GM18526 (cell line): Measurements from ENCODE around the gene AP2B1.

Source experiments
- POLR2A ChIP-seq: IDR thresholded peaks from 3 replicates; pipeline ENCODE4 v1.6.1; 2011; ENCODE audit not compliant: insufficient read length; ENCODE audit errors: extremely low read depth

AP2B1 gene

DNA sequence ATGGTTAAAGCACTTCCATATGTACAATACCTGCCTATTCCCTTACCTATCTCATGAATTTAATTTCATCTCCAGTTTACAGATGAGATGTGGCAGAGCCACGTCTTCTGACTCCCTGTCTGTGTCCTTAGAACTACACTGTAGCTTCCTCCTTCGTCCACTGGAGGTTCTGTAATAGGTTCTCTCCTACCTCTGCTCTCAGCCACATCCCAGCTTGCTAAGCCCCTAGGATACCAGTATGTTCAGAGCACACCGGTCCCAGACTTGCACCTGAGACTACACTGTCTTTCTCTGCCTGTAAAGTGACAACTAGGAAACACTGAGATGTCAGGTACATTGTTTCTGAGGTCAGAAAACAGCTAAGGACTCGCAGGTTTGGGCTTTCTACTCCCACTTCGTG lies 140.5 kb downstream of the AP2B1 start:
- no peak for TF ChIP-seq POLR2A

DNA sequence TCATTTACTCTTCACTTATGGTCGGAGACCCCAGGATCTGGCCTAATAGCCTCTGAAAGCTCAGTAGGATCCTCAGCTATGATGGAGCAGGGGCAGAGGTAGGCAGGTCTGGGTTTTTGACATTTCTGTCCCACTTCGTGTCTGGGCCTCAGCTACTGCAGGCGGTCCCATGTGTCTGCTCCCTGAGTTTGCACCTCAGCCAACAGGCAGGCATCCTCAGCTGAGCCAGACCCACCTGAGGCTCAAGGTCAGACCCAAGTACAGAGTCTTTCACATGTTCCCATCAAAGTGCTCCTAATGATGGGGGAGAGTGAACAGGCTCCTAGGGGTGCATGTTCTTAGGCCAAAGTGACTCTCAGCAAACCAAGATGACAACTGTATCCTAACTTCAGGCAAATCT lies 141.4 kb downstream of the AP2B1 start:
- TF ChIP-seq POLR2A: no peak

DNA sequence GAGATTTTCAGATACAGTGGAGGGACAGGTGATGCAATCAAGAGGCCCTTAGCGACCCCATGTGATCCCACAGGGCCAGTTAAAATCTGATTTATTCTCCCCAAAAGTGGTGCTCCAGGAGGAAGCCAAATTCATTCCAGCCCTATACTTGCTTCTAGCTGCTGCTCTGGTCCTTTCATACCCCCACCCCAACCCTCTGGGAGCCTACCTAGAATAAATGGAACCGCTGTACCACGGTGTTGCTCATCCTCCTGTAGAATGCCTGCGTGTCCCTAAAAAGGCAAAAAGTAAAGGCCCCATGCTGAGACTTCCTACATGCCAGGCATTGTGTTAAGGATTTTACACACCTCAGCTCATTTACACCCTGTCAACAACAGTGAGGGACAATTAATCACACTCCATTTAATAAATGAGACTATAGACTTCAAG lies 142.3 kb downstream of the AP2B1 start:
- TF ChIP-seq POLR2A: no peak

DNA sequence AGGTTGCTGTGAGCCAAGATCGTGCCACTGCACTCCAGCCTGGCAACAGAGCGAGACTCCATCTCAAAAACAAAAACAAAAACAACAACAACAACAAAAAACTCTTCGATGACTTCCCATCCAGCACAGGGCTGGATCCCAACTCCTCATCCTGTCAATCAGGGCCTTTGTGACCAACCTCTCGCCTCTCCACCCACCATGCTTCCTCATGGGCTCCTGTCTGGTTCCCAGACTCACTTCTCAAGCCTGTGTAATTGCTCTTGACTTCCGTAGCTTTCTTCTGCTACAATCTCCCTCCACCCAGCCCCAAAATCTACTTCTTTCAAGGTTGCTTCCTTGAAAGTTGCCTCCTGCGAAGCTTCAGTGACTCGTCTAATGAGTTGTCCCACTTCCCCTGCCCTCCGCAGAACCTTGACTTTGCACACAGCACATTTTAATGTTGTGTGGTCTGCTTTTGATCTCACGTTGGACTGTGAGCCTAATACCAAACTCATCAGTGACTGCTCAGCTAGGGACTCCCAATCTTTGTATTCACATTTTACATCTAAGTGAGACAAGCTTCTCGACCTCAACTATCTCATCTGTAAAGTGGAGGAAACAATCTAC lies 143.4 kb downstream of the AP2B1 start:
- no peak for TF ChIP-seq POLR2A

DNA sequence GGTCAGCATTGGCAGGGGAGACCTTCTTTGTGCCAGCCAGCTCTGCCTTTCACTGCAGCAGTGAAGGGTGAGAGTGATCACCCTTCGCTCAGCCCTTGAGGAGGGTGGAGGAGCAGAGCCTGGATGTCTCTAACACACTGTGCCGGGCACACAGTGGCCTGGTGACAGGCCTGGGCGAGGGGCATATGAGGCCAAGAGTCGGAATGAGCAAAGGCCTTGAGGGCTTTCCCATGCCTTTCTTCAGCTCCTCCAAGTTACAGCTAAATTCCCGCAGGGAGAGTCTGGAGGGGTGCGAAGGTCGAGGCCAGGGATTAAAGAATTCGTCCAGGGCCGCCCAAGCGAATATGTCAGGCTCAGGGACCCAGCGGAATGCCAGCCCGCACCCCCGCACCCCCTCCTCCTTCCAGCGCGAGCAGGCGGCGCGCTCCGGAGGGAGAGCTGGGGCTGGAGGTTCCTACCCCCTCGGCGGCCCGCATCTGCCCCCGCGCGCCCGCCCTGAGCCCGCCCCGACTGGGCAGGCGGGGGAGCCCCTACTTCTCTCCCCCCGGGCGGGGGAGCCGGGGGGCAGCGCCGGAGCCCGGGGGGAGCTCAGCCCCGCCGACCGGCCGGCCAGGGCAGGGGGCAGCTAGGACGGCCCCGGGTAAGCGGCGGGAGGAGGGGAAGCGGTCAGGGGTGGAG lies 144.3 kb downstream of the AP2B1 start, which contains the start of gene RASL10B:
Gene RASL10B (plus strand): TSS at position 401 of the 678 bp plus-strand sequence. CDS start 3,546 bp downstream, outside the sequence.
- TF ChIP-seq POLR2A: no peak

DNA sequence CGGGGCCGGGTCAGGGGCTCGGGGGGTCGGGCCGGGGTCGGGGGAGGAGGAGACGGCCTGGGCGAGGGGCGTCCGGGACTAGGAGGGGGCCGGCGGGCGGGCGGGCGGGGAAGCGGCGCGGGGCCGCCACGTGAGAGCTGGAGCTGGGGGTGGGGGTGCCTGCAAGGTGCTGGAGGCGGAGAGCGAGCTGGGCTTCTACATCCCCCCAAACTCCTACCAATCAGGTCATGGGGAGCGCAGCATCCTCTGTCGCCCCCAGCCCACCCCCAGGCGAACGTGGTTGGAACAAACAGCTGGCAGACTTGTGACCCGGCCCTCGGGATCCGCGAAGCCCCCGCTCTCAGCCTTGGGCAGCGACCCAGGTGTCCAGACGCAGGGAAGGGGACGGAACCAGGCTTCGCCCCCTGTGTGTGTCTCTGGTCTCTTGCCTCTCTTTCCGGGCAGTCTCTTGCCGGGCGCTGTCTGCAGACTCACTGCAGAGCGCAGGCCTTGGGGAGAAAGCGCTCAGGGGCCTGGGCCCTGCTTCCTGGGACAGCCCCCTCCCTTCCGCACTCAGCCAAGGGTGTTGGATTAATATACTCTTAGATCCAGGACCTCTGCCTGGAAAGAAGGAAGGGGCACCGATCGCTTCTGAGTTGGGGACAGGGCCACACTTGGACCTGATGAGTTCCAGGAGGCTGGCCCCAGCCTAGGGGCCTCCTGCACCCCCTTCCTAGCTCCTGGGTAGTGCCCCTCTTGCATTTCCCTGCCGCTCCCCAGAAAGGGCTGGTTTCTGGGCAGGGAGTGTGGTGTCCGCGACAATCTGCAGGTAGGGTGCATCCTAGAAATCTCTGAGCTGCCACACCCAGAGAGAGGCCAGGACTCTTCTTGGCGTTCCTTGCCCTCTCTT lies 145.0 kb downstream of the AP2B1 start:
- no peak for TF ChIP-seq POLR2A

DNA sequence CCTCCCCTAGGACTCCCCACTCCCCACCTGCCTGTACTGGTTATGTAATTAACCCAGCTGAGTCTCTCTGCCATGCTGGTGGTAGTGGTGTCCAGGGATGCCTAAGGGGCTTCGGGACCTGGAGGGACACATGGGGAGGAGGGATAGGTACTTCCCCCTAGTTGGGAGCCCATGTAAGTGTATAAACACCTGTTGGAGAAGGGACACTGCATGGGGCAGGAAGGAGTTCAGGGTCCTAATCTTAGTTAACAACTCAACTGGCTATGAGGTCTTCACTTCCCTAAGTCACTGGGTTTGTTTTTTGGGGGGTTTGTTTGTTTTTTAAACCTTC lies 145.6 kb downstream of the AP2B1 start:
- TF ChIP-seq POLR2A: no peak

DNA sequence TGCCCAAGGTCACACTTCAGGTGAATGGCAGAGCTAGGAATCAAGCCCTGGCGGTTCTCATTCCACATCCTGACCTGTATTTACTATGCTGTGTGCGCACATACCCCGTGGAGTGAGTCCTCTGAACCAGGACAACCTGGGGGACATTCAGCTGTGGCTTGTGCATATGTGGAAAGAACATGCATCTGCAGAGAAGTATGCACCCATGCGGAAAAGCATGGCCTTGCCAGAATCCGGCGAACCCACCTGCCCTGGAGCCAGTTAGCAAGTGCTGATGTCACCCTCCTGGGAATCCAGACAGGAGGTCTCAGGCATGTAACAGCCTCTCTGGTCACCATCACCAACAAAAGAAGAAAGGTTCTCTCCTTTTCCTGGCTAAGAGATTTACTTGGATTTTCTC lies 146.2 kb downstream of the AP2B1 start:
- no peak for TF ChIP-seq POLR2A

DNA sequence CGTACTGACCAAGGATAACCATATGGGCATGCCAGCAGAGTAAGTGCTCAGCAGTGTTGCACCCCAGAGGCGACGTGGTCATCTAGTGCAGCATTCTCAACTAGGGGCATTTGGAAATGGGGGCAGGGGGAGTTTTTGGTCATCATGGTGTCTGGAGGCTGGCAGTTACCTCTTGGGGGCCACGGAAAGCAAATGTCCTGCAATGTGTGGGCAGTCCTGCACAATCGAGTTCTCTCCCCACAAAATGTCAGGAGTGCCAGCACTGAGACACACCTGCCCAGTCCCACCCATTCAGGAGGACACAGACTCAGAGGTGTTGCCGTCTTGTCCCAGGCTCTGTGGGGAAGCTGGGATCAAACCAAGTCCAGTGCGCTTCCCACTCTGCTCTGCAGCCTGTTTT lies 147.3 kb downstream of the AP2B1 start:
- no peak for TF ChIP-seq POLR2A

DNA sequence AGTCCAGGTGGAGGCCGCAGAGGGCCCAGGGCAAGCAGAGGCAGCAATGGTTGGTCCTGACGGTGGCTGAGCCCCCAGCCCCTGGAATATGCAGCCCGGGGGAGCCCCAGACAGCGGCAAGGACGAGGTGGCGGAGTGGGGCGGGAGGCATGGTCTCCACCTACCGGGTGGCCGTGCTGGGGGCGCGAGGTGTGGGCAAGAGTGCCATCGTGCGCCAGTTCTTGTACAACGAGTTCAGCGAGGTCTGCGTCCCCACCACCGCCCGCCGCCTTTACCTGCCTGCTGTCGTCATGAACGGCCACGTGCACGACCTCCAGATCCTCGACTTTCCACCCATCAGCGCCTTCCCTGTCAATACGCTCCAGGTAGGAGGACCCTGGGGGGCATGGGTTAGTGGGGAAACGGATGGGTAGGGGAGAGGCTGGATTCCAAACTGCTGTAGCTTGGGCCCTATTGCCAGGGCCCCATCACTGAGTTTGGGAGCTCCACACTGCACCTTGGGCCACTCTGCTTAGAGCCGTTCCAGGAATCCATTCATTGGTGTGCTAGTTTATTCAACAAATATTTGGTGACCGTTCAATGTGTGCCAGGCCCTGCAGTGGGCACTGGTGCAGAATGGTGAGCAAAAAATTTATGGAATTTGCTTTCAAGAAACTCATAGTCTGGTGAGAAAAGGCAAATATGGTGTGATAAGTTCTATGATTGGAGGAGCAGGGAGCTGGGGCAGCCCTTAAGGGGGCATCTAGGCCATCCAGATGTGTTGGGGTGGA lies 148.1 kb downstream of the AP2B1 start:
- TF ChIP-seq POLR2A: no peak

DNA sequence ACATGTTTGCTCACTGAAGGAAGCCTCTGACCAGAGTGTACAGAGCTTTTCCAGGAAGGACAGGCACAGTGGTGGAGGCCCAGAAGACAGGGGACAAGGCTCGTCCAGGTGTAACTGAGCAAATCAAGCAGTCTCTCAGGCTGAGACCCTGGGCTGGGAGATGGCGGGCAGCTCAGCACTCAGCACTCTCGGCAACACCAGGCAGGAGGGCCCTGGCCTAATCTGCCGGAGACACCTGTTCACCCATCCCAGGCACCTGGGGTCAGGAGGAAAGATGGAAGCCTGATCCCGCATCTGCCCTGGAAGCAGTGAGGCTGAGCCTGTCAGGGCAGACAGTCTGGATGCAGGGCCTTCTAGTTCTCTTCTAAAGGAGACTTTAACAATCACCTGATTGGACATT lies 149.1 kb downstream of the AP2B1 start:
- TF ChIP-seq POLR2A: no peak

DNA sequence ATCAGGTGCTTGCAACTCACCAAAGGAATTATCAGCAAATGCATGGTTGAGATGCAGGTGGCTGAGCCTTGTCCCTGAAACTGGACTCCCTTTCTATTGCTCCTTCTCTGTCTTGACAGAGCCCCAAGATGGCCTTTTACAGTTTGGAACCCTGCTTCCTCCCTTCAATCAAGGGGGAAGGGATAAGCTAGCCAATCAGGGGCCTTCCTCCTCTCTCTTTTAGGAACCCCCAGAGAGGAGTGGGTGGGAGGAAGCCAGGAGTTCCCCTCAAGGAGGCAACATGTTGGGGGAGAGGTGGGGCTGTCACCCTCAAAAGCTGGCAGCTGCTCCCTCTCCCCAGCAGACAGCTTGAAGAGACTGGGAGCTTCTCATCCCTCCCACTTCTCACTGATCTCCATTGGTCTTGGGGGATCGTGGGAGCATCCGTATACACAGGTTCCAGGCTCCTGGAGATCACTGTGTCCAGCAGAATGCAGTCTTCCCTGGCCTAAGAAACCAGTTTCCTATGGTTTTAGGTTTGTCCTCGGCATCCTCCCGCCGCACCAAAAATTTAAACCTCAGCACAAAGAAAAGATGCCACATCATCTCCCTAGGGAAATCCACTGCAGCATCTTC lies 151.5 kb downstream of the AP2B1 start:
- TF ChIP-seq POLR2A: no peak

DNA sequence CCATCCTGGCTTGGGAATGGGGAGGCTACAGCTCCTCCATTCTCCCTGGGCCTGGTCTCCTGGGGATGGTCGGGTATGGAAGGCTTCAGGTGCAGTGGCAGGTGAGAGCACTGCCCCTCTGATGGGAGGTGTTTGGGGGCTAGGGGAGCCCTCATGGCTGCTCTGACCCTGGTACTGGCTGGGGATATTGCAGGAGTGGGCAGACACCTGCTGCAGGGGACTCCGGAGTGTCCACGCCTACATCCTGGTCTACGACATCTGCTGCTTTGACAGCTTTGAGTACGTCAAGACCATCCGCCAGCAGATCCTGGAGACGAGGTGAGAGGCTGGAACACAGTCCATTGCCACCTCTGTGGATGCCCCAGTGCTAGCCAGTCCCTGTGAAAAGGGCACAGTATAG lies 153.1 kb downstream of the AP2B1 start:
- TF ChIP-seq POLR2A: no peak

DNA sequence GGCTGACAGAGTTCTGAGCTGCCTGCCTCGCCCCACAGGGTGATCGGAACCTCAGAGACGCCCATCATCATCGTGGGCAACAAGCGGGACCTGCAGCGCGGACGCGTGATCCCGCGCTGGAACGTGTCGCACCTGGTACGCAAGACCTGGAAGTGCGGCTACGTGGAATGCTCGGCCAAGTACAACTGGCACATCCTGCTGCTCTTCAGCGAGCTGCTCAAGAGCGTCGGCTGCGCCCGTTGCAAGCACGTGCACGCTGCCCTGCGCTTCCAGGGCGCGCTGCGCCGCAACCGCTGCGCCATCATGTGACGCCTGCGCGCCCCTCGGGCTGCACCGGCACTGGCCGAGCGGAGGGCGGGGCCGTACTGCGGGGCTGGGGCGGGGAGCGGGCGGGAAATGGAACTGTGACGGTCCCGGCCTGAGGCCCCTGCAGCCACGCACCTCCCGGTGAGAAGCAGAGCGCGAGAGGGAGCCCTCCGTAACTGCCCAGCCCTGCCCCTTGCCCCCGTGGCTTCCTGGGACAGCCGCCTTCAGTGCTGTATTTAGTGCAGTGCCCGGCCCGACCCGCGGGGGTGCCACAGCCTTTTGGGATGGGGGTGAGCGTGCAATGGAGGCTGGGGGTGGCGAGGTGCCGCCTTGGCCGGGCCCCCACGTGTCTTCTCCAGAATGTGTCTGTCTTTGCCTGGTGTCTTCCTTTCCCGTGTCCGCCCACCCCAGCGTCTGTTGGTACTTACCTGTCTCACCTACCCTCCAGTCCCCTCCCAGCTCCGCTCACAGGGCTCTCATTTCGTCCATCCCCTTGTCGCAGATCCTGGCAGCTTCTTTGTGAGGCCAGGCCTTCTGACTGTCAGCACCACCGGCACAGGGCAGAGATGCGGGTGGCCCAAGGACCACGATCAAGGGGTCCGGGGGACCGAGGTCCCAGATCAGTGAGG lies 154.1 kb downstream of the AP2B1 start:
- TF ChIP-seq POLR2A: no peak
